DLD1 (cell line): ENCODE measurements around the gene F8.
"Not testable (repeated sequence)": the region's sequence is repeated elsewhere in the genome, so short reads cannot be mapped to it uniquely, and the experiment has no call there.

Experiments used
- in situ Hi-C: cut with HindIII; loops from 2 replicates; pipeline ENCODE4 v1.10.0; 2017; ENCODE audit warnings: low sequenced_read_pairs

F8 gene

DNA sequence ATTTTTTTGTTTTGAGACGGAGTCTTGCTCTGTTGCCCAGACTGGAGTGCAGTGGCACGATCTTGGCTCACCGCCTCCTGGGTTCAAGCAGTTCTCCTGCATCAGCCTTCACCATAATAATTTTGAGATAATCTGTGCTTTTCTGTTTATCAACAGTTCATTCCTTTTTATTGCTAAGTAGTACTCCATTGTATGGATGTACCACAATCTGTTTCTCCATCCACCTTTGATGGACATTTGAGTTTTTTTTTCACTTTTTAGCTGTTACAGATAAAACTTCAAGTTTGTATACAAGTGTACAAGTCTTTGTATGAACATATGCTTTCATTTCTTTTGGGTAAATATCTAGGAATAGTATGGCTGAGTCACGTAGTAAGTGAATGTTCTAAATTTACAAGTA, 13.2 kb upstream of the F8 start:
- in situ Hi-C loops = no loop called here

- in situ Hi-C loops = no loop called here
Observed at GRCh38 chrX:155031657-155032056, 9.1 kb upstream of the F8 start.

DNA sequence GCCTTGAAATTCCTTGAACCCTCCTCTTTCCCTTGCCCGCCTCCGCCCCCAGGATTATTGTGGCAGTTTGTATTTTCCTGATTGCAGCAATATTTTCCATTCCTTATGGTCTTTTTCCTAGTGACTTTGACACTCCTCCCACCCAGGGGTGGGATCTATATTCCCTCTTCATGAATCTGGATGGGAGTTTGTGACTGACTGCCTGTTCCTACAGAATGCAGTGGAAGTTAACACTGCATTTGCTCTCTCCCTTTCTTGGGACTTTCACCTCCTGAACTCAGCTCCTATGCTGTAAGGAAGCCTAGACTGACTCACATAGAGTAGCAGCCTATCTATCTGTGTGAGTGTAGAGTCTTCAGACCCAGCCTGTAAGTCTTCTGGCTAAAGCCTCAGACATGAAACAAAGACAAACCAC, 6.4 kb upstream of the F8 start:
- in situ Hi-C loops = no loop called here

DNA sequence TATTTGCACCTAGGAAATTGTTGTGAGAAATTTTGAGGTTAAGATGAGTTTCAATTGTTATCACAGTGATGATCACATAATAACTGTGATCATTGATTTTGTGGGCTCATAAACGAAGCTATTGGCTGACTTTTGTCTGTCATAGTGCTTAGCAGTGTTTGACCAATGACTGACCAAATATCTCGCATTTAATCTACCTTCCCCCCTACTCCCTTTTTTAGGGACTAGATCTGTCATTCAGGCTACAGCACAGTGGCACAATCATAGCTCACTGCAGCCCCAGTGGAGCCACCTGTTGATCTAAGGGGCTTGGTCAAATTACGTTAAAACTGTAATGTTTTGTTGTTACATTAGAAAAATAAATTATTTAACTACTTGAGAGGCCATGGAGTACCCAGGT, 5.6 kb upstream of the F8 start:
- in situ Hi-C loops = no loop called here

DNA sequence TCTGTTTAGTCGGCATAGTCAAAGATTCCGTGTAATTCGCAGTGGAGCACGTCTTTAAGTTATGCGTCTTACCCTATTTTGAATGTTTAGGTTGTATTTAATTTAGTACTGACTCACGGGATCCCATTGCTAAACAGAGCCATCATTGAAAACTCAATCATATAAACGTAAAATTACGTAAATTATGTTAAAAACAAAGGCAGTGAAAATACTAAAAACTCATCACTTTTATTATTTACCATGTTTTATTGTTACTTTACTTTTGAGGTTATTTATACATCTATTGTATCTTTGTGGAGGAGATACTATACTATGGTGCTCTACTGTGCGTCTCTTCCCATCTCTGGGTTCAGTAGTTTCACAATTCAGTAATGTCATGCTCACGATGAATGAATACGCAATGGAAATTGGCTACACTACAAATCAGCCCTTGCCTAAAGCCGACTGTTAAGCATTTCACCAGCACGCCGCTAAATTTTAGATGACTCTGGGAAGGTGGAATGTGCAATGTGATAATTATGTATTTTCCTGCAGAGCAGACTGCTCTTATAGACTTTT, 5.1 kb upstream of the F8 start:
- in situ Hi-C loops = no loop called here

GRCh38 chrX:155026727-155027508, 4.4 kb upstream of the F8 start, which contains the start of gene FUNDC2:
Gene FUNDC2, plus strand, starts transcription at chrX:155026844. Its CDS starts 95 bp downstream, at chrX:155026939.
- in situ Hi-C loops = no loop called here

- in situ Hi-C loops = no loop called here
Observed at GRCh38 chrX:155026420-155026726, 3.9 kb upstream of the F8 start.

GRCh38 chrX:155023907-155024833, 1.6 kb upstream of the F8 start:
- in situ Hi-C loops = no loop called here

DNA sequence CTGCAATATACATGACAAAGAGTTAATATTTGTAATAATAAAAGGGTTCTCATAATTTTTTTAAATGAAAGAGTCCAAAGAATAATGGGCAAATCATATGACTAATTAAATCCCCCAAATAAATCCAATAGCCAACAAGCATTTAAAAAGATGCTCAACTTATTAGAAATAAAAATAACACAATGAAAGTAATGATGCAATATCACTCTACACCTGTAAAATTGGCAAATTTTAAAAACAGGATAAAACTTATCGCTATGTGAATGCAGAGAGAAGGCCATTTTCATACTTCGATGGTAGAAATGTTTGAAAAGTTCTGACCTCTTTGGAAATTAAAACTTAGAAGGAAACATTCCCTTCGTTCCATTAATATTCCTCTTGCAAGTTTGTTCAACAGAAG, 1.9 kb downstream of the F8 start:
- in situ Hi-C loops = no loop called here

- in situ Hi-C loops = no loop called here
Observed at GRCh38 chrX:155009994-155010472, 12.5 kb downstream of the F8 start.

DNA sequence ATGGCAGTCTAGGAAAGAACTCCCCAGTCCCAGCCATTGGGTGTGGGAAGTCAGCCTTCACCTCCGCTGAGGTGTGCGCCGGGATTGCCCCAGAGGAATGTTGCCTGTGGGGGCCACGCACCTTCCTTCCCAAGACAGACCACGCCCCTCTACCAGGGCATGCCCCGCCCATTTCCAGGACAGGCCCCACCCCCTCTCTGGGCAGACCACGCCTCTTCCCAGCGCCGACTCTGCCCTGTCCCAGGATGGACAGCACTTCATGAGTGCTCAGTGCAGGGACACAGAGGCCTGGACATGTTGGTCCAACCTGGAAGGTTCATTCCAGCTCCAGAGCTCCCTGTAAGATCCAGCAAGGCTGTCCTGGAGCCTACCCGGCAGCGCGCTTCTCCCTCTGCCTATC, 13.9 kb downstream of the F8 start:
- in situ Hi-C loops = not testable (repeated sequence)

- in situ Hi-C loops = not testable (repeated sequence)
Observed at GRCh38 chrX:155006913-155007671, 15.4 kb downstream of the F8 start.

- in situ Hi-C loops = not testable (repeated sequence)
Observed at GRCh38 chrX:155006379-155006778, 16.1 kb downstream of the F8 start.

DNA sequence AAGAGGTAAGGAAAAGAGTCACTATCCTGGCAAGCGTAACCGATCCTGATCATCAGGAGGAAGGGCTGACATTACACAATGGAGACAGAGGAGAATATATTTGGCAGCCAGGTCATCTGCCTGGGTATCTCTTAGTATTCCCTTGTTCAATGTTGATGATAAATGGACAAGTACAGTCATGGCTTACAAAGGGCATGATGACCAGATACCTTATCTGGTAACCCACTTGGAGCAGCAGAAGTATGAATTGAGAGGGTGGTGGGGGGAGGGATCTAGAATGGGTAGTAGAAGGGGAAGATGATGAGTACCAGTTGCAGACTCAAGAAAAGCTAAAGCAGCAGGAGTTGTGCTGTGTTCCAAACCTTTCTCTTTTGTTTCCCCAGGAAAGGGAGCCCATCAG, 17.3 kb downstream of the F8 start:
- in situ Hi-C loops = no loop called here

- in situ Hi-C loops = no loop called here
Observed at GRCh38 chrX:155001873-155002272, 20.6 kb downstream of the F8 start.

- in situ Hi-C loops = no loop called here
Observed at GRCh38 chrX:155000841-155001240, 21.7 kb downstream of the F8 start.

GRCh38 chrX:154998204-154998880, 24.2 kb downstream of the F8 start:
- in situ Hi-C loops = no loop called here

DNA sequence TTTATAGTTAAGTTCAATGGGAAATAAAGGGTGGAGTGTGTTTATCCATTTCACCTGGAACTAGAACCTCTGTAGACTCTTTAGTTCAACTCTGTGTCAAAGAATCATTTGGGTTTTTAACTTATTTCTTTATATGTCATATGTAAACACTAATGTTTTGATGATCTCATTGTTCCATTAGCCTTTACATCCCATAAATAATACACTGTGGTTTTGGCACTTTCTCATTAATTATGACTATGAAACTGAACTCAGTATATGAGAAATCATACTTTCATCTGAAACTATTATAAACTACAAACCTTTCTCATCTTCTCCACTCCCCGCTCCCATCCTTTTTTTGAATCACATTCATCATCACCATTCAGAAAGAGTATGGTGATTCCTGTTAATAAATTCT, 31.0 kb downstream of the F8 start:
- in situ Hi-C loops = no loop called here

GRCh38 chrX:154991039-154991438, 31.5 kb downstream of the F8 start:
- in situ Hi-C loops = no loop called here

GRCh38 chrX:154990496-154990895, 32.0 kb downstream of the F8 start:
- in situ Hi-C loops = no loop called here
